PC-9 (cell line): ENCODE measurements around the gene IFT122.

Source experiments
- CTCF ChIP-seq: fragments of 200-600 bp; sonication (generic); conservative IDR thresholded peaks from 2 replicates; pipeline ENCODE4 v1.6.1; 2017; ENCODE audit warnings: mixed run types, antibody characterized with exemption, mild to moderate bottlenecking, moderate library complexity
- EZH2 ChIP-seq: fragments of 200-600 bp; sonication (generic); IDR thresholded peaks from 2 replicates; pipeline ENCODE4 v1.8.0; 2017; ENCODE audit warnings: antibody characterized with exemption, low read depth

GRCh38 chr3:129421988-129422745, 17.9 kb upstream of the IFT122 start:
- TF ChIP-seq CTCF, result no peak
- TF ChIP-seq EZH2, result no peak
